ENCODE data around the gene STARD3. TPM values are rescaled to one million over a fixed set of nuclear protein-coding genes. Genes with fewer than 3 reads are reported as not detected.

The STARD3 gene
- total RNA-seq, 1 experiment from 2014 or later: 75.3 TPM

GRCh38 chr17:39636927-39637736 is at the start of gene STARD3 (continued):
- no peak; the same call in 1 of the 2 replicates for TF ChIP-seq MAX (CRISPR knock-in tag; IDR thresholded peaks at IDR 0.05)
- peak; percentile 64 for TF ChIP-seq PRDM15 (CRISPR knock-in tag; IDR thresholded peaks at IDR 0.05)
- TF ChIP-seq AFF4 (CRISPR knock-in tag; IDR thresholded peaks at IDR 0.05; ENCODE audit: borderline replicate concordance): no peak
- no peak for TF ChIP-seq MLX (CRISPR knock-in tag; IDR thresholded peaks at IDR 0.05)
- TF ChIP-seq ARID4B (CRISPR knock-in tag; IDR thresholded peaks at IDR 0.05; ENCODE audit: borderline replicate concordance): peak; percentile 90
- TF ChIP-seq ZSCAN18 (CRISPR knock-in tag; IDR thresholded peaks at IDR 0.05): no peak
- TF ChIP-seq ZNF423 (CRISPR knock-in tag; IDR thresholded peaks at IDR 0.05): no peak
- TF ChIP-seq PREB (CRISPR knock-in tag; IDR thresholded peaks at IDR 0.05; ENCODE audit: borderline replicate concordance): no peak
- no peak for TF ChIP-seq ATF6 (CRISPR knock-in tag; IDR thresholded peaks at IDR 0.05)
- TF ChIP-seq FOXJ3 (CRISPR knock-in tag; IDR thresholded peaks at IDR 0.05; ENCODE audit: borderline replicate concordance): no peak
- TF ChIP-seq ZNF512 (CRISPR knock-in tag; IDR thresholded peaks at IDR 0.05; ENCODE audit: borderline replicate concordance): no peak
- no peak for TF ChIP-seq ZNF671 (CRISPR knock-in tag; IDR thresholded peaks at IDR 0.05)
- TF ChIP-seq ZNF425 (CRISPR knock-in tag; conservative IDR thresholded peaks at IDR 0.05): no peak
- no peak for TF ChIP-seq MXD4 (CRISPR knock-in tag; IDR thresholded peaks at IDR 0.05; ENCODE audit: borderline replicate concordance)
